ENCODE data around the gene SLC25A38. TPM values are rescaled to one million over a fixed set of nuclear protein-coding genes. Genes with fewer than 3 reads are reported as not detected.

SLC25A38 gene
- total RNA-seq, 1 donor from 2014 or later, result 20.8 TPM

DNA sequence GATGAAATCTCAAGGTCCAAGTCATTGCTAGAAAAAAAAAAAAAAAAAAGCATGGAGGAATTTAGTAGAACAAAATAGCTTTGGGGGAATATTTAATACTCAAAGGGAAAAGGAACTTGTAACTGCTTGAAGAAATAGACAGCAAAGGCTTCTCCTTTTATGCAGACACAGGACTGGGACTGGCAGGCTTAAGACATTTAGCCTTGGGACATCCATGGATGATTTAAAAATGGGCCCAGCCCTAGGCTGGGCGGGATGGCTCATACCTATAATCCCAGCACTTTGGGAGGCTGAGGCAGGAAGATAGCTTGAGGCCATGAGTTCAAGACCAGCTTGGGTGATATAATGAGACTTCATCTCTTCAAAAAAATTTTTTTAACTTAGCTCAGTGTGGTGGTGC, 43.1 kb downstream of the SLC25A38 start:
- TF ChIP-seq, protein P1, sequence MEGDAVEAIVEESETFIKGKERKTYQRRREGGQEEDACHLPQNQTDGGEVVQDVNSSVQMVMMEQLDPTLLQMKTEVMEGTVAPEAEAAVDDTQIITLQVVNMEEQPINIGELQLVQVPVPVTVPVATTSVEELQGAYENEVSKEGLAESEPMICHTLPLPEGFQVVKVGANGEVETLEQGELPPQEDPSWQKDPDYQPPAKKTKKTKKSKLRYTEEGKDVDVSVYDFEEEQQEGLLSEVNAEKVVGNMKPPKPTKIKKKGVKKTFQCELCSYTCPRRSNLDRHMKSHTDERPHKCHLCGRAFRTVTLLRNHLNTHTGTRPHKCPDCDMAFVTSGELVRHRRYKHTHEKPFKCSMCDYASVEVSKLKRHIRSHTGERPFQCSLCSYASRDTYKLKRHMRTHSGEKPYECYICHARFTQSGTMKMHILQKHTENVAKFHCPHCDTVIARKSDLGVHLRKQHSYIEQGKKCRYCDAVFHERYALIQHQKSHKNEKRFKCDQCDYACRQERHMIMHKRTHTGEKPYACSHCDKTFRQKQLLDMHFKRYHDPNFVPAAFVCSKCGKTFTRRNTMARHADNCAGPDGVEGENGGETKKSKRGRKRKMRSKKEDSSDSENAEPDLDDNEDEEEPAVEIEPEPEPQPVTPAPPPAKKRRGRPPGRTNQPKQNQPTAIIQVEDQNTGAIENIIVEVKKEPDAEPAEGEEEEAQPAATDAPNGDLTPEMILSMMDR (conservative IDR thresholded peaks at IDR 0.05; ENCODE audit: low read depth, low read length), result no peak
- no peak for DNase-seq (ENCODE audit: low read depth)
- H3K4me3 ChIP-seq (ENCODE audit: low read depth, low read length), result no peak overlapping the region

- TF ChIP-seq, protein P1 (conservative IDR thresholded peaks at IDR 0.05; ENCODE audit: low read depth, low read length), result no peak
- DNase-seq (ENCODE audit: low read depth), result no peak
- no peak overlapping the region for H3K4me3 ChIP-seq (ENCODE audit: low read depth, low read length)
Observed at GRCh38 chr3:39427506-39427905, 44.3 kb downstream of the SLC25A38 start.

DNA sequence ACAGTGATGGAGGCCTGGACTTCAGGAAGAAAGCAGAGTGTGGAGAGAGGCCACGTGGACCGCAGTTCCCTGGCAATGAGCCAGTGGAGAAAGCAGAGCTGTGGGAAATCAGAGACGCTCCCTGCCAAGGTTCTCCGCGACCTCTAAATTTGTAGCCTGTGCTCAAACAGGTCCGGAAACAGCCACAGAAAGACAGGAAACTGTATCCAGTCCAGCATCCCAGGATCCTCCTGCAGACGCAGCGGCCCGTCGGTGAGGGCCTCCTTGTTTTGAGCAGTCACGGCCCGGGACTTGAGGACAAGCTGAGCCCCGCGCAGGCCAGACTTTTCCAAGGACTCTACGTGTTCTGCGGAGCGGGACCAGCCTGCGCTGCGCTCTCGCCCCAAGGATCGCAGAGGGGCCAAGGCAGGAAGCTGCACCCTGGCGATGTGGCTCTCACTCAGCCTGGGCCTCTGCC, 45.6 kb downstream of the SLC25A38 start:
- H3K4me3 ChIP-seq (ENCODE audit: low read depth, low read length), result no peak overlapping the region
- no peak for DNase-seq (ENCODE audit: low read depth)
- TF ChIP-seq, protein P1 (conservative IDR thresholded peaks at IDR 0.05; ENCODE audit: low read depth, low read length), result no peak

DNA sequence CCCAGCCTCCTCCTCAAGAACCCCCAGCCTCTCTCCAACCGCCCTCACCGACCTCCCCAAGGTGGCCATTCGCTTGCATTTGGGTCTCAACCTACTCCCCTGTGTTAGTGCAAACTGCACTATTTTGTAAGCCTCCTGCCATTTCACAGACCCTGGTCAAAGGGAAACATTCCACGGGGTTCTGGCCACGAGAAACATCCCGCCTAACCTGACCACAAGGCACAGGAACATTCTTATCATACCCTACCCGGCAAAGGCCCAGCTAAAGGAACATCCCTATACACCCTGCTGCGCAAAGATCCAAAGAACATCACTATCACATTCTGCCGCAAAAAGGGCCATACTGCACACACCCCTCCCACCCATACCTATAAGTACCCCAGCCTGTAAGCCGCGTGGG, 46.3 kb downstream of the SLC25A38 start:
- TF ChIP-seq, protein P1 (conservative IDR thresholded peaks at IDR 0.05; ENCODE audit: low read depth, low read length), result no peak

GRCh38 chr3:39432342-39432741, 49.2 kb downstream of the SLC25A38 start:
- no peak for DNase-seq (ENCODE audit: low read depth)
- TF ChIP-seq, protein P1 (conservative IDR thresholded peaks at IDR 0.05; ENCODE audit: low read depth, low read length), result no peak
- no peak overlapping the region for H3K4me3 ChIP-seq (ENCODE audit: low read depth, low read length)

More for the DNA sequence above, 46.3 kb downstream of the SLC25A38 start:
- no peak overlapping the region for H3K4me3 ChIP-seq (ENCODE audit: low read depth, low read length)
- no peak for DNase-seq (ENCODE audit: low read depth)

- DNase-seq (ENCODE audit: low read depth), result peak; percentile 43
Observed at GRCh38 chr3:39433642-39434041, 50.5 kb downstream of the SLC25A38 start.

GRCh38 chr3:39434574-39434973, 51.4 kb downstream of the SLC25A38 start:
- DNase-seq (ENCODE audit: low read depth), result no peak
- no peak overlapping the region for H3K4me3 ChIP-seq (ENCODE audit: low read depth, low read length)
- TF ChIP-seq, protein P1 (conservative IDR thresholded peaks at IDR 0.05; ENCODE audit: low read depth, low read length), result no peak

More at GRCh38 chr3:39433642-39434041, 50.5 kb downstream of the SLC25A38 start:
- TF ChIP-seq, protein P1 (conservative IDR thresholded peaks at IDR 0.05; ENCODE audit: low read depth, low read length), result no peak
- no peak overlapping the region for H3K4me3 ChIP-seq (ENCODE audit: low read depth, low read length)
